Right lobe of liver (tissue), 4 donors: ENCODE results near the gene NDUFC1.

Experiments used
- CTCF ChIP-seq, 4 donors: fragments of 200-600 bp in 3 of 4; fragments of 450-650 bp in 1 of 4; IDR thresholded peaks; one replicate each; pipeline versions ENCODE4 v1.5.1 to v1.8.0; 2016 to 2022; ENCODE audit warnings: antibody characterized with exemption in 4 of 4, mild to moderate bottlenecking in 2 of 4
- POLR2A ChIP-seq: fragments of 450-650 bp; IDR thresholded peaks from one replicate; pipeline ENCODE4 v1.6.1; 2017; ENCODE audit warnings: antibody characterized with exemption, mild to moderate bottlenecking
- donor health status: DM: no; HTN: no; CAD: no.
- donor health status: DM: no; HTN: no; CAD: no.
- donor health status: DM: no; HTN: yes; CAD: no.

GRCh38 chr4:139311909-139312308, 9.6 kb upstream of the NDUFC1 start:
- TF ChIP-seq CTCF (IDR thresholded peaks at IDR 0.05) = no peak
- no peak for TF ChIP-seq POLR2A
